Muscle of leg (tissue), 11 donors: ENCODE results near the gene COIL. TPM values are rescaled to one million over a fixed set of nuclear protein-coding genes. Genes with fewer than 3 reads are reported as not detected.

ENCODE experiments used
- DNase-seq: peaks from one replicate; pipeline ENCODE4 v3.0.0; 2013
- H3K27ac ChIP-seq: one replicate; pipeline ENCODE4 v1.5.1; 2013; ENCODE audit warnings: mild to moderate bottlenecking, low read length, control low read depth
- H3K27me3 ChIP-seq: one replicate; pipeline ENCODE4 v1.6.1; 2013; ENCODE audit warnings: low read length; ENCODE audit not compliant: control insufficient read depth, insufficient read depth
- H3K36me3 ChIP-seq: one replicate; pipeline ENCODE4 v1.6.1; 2013; ENCODE audit warnings: low read length; ENCODE audit not compliant: control insufficient read depth, insufficient read depth
- H3K4me1 ChIP-seq: one replicate; pipeline ENCODE4 v1.6.1; 2013; ENCODE audit warnings: low read length; ENCODE audit not compliant: control insufficient read depth, insufficient read depth
- H3K4me3 ChIP-seq: one replicate; pipeline ENCODE4 v1.5.1; 2013; ENCODE audit warnings: low read length, control low read depth
- H3K9me3 ChIP-seq: replicated peaks from 2 replicates; pipeline ENCODE4 v1.6.1; 2013; ENCODE audit warnings: low read depth, low read length; ENCODE audit not compliant: control insufficient read depth
- WGBS: methylation state at CpG from one replicate; pipeline ENCODE4 v1.1.5; 2013; ENCODE audit warnings: missing lambda C conversion rate; ENCODE audit not compliant: insufficient coverage; 5-methylcytosine and 5-hydroxymethylcytosine counted together
- polyA plus RNA-seq, 8 donors: library from polyadenylated mRNA; unstranded; fragments of 120-200 nt; gene quantifications; one replicate each; pipeline versions ENCODE4 v1.2.1 to v1.2.3, GENCODE V29; 2013; ENCODE audit warnings: inconsistent platforms in 1 of 8, low replicate concordance in 1 of 8; ENCODE audit not compliant: insufficient read length in 8 of 8, insufficient read depth in 1 of 8
- total RNA-seq: library from RNA; stranded (reverse); fragments of 120-200 nt; gene quantifications from one replicate; pipeline ENCODE4 v1.2.4, GENCODE V29; 2013

Gene COIL
- total and polyA plus RNA-seq, 9 donors: 13.9 to 19.1 (median 16.9) TPM

GRCh38 chr17:56912105-56912999 is 48.5 kb downstream of the COIL start:
- Histone ChIP-seq H3K9me3 (no peaks in the 10 kb centered on the region), H3K4me3 (peak overlapping the region; percentile 92), H3K27ac (no peak overlapping the region), H3K27me3 (no peaks in the 10 kb centered on the region), H3K36me3 (peaks cover 13% of the 10 kb centered on the region), H3K4me1 (peaks cover 33% of the 10 kb centered on the region)
- no peak for DNase-seq
- 82% methylated on average over 17 of the region's 21 CpGs for WGBS

GRCh38 chr17:56910509-56911235 is 50.2 kb downstream of the COIL start:
- Histone ChIP-seq H3K4me3 (no peak overlapping the region), H3K36me3 (peaks cover 23% of the 10 kb centered on the region), H3K27ac (no peak overlapping the region), H3K9me3 (no peaks in the 10 kb centered on the region), H3K27me3 (no peaks in the 10 kb centered on the region), H3K4me1 (peaks cover 30% of the 10 kb centered on the region)
- no peak for DNase-seq
- 88% methylated on average over 4 of the region's 7 CpGs for WGBS

DNA sequence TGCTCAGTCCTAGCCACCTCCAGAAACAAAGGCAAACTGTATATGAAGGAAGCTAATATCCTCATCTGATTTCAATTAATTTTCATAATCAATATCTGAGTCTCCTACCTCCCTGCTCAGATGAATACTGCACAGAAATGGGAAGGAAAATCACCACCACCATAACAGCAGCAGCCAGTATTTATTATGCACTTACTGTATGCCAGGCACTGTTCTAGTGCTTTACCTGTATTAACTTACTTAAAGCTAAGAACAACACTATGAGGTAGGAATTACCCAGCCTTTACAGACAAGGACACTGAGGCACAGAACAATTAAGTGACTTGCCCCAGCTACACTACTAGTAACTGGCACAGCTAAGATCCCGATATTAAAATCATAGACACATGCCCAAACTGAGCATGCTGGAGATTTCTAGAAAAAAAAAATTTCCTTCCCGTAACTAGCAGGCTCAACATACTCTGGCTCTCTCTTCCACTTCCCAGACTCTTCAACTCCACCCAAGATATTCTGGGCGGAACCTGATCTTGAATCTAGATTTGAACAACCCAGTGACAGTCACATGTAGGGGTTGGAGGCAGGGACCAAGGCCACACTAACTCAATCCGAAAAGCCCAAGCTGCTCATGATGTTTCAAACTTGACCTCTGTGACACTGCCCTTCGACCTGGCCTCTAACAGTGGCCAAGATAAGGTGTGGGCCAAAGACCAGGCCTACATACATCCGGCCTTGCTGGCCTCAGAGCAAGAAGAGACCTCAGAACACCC is 50.9 kb downstream of the COIL start:
- H3K4me3 ChIP-seq: no peak overlapping the region
- 89% methylated on average over 4 of the region's 6 CpGs for WGBS
- H3K27me3 ChIP-seq: no peaks in the 10 kb centered on the region
- peak; percentile 26 for DNase-seq
- no peak overlapping the region for H3K27ac ChIP-seq
- H3K36me3 ChIP-seq: peaks cover 23% of the 10 kb centered on the region
- peaks cover 26% of the 10 kb centered on the region for H3K4me1 ChIP-seq
- no peaks in the 10 kb centered on the region for H3K9me3 ChIP-seq

GRCh38 chr17:56908001-56908542 is 52.8 kb downstream of the COIL start:
- peak; percentile 43 for DNase-seq
- no peak overlapping the region for H3K27ac ChIP-seq

GRCh38 chr17:56903560-56903959 is 57.3 kb downstream of the COIL start:
- H3K36me3 ChIP-seq: peaks cover 71% of the 10 kb centered on the region

More at GRCh38 chr17:56908001-56908542, 52.8 kb downstream of the COIL start:
- H3K36me3 ChIP-seq: peaks cover 38% of the 10 kb centered on the region
- no peak overlapping the region for H3K4me3 ChIP-seq
- no peaks in the 10 kb centered on the region for H3K27me3 ChIP-seq
- WGBS: 100% methylated on average over 5 of the region's 9 CpGs
- H3K9me3 ChIP-seq: no peaks in the 10 kb centered on the region
- peaks cover 23% of the 10 kb centered on the region for H3K4me1 ChIP-seq

DNA sequence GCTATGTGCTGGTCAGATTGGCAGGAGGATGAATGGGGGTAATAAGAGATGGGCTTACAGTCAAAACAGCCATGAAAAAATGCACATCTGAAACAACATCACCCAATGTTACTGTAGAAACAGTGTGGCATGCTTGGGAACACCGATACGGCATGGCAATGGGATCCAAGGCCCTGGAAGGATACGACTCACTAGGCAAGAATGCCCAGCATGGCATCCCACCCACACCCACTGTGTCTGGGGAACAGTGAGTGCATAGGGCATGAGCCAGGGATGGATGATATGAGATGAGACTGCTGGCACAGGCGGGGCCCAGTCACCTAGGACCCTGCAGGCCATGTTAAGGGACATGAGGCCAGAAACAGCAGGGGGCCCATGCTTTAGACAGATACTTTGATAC is 58.5 kb downstream of the COIL start:
- H3K9me3 ChIP-seq: no peaks in the 10 kb centered on the region
- no peak for DNase-seq
- no peak overlapping the region for H3K27ac ChIP-seq
- no peak overlapping the region for H3K4me3 ChIP-seq
- 86% methylated on average over 3 of the region's 4 CpGs for WGBS
- peaks cover 75% of the 10 kb centered on the region for H3K36me3 ChIP-seq
- no peaks in the 10 kb centered on the region for H3K27me3 ChIP-seq
- H3K4me1 ChIP-seq: no peaks in the 10 kb centered on the region

More at GRCh38 chr17:56903560-56903959, 57.3 kb downstream of the COIL start:
- WGBS: no CpG with 5 or more reads among the region's 5 CpGs
- Histone ChIP-seq H3K27me3 (no peaks in the 10 kb centered on the region), H3K9me3 (no peaks in the 10 kb centered on the region), H3K4me1 (no peaks in the 10 kb centered on the region), H3K4me3 (no peak overlapping the region), H3K27ac (no peak overlapping the region)
- DNase-seq: no peak

DNA sequence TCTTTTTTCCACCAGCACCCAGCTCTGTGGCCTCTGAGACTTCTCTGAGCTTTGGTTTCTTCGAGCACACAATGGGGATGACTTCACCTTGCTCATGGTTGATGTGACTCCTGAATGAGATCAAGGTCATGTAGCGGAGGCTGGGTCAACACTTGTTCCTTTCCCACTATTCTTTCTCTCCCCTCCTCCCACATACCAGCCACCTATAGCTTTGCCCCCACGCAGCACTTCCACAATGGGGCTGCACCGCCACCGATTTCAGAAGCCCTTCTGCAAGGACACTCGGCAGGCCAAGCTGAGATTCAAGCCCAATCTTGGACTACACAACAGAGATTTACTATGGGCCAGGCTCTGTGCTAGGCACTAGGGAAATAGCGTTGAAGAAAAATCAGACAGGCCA is 61.4 kb downstream of the COIL start:
- peaks cover 88% of the 10 kb centered on the region for H3K36me3 ChIP-seq
- WGBS: 96% methylated on average over 7 of the region's 7 CpGs
- H3K4me1 ChIP-seq: no peaks in the 10 kb centered on the region

DNA sequence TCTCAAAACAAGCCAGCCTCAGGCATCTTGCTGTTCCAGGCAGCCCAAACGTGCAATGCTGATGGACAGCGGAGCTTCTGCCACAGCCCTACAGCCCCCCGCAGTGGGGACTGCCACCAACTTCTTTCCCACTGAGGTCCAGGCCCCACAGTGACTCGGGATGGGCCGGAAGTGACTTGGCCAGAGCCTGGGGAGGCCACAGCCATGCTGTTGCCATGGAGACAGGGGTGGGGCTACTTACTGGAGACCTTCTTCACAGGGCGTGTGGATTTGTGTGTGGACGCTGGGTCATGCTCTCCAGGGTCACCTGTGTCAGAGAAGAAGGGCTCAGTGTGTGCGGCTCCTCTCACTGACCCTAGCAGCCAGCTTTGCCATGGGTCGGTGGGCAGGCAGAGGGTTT is 62.0 kb downstream of the COIL start:
- Histone ChIP-seq H3K9me3 (no peaks in the 10 kb centered on the region), H3K4me1 (no peaks in the 10 kb centered on the region), H3K27ac (no peak overlapping the region), H3K4me3 (no peak overlapping the region), H3K27me3 (no peaks in the 10 kb centered on the region), H3K36me3 (peaks cover 86% of the 10 kb centered on the region)
- 84% methylated on average over 6 of the region's 9 CpGs for WGBS
- DNase-seq: no peak

More for the DNA sequence above, 61.4 kb downstream of the COIL start:
- no peak for DNase-seq
- Histone ChIP-seq H3K27ac (no peak overlapping the region), H3K27me3 (no peaks in the 10 kb centered on the region), H3K9me3 (no peaks in the 10 kb centered on the region), H3K4me3 (no peak overlapping the region)

DNA sequence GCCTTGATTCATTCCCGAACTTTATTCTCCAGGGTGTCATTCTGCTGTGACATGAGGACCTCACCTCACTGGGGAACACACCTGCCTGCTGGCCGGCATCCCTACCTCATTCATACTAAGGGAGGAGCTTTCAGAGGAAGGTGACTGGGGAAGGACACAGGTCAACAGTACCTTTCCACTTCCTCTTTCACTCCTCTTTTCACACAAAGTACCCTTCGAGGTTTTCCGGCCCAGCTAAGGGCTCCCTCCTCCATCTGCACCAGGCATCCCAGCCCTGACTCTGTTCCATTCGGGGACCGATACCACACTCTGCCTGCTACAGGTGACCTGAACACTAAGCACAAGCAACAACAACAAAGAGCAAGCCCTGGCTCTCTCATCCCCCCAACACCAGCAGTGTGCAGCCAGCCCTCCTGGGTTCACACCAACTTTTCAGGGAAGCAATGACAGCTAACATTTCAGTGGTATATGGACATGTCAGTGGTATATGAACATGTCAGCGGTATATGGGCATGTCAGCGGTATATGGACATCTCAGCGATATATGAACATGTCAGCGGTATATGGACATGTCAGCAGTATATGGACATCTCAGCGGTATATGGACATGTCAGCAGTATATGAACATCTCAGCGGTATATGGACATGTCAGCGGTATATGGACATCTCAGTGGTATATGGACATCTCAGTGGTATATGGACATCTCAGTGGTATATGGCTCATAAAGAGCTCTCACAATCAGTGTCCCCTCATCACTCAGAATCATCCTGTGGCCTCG is 63.0 kb downstream of the COIL start:
- Histone ChIP-seq H3K4me1 (no peaks in the 10 kb centered on the region), H3K27ac (no peak overlapping the region), H3K36me3 (peaks cover 87% of the 10 kb centered on the region), H3K9me3 (no peaks in the 10 kb centered on the region), H3K27me3 (no peaks in the 10 kb centered on the region), H3K4me3 (no peak overlapping the region)
- 100% methylated on average over 7 of the region's 14 CpGs for WGBS
- DNase-seq: no peak
